Stimulated activated CD4-positive, alpha-beta T cell treated with anti-CD3 and anti-CD28 coated beads, Interleukin-2, amount 100 ng/mL, for 48 hours (primary cell): ENCODE measurements around the gene EPHB2.
"Not testable (repeated sequence)": the region's sequence is repeated elsewhere in the genome, so short reads cannot be mapped to it uniquely, and the experiment has no call there.

Experiments
- DNase-seq, 2 donors: peaks; one replicate each; pipeline ENCODE4 v3.0.0-alpha.2; 2020

Gene EPHB2

GRCh38 chr1:22691031-22691753 lies 19.4 kb upstream of the EPHB2 start:
- DNase-seq: no peak

- DNase-seq: no peak
These were observed 16.5 kb upstream of the EPHB2 start for GRCh38 chr1:22694172-22694571.

- DNase-seq: no peak
These were observed 14.0 kb upstream of the EPHB2 start for GRCh38 chr1:22696610-22697009.

GRCh38 chr1:22697980-22698379 lies 12.7 kb upstream of the EPHB2 start:
- no peak for DNase-seq

- no peak for DNase-seq
These were observed 10.7 kb upstream of the EPHB2 start for GRCh38 chr1:22699681-22700520.

- no peak for DNase-seq
These were observed 8.1 kb upstream of the EPHB2 start for GRCh38 chr1:22702296-22703085.

- DNase-seq: peak; percentile 76 to 81
These were observed 6.1 kb upstream of the EPHB2 start for GRCh38 chr1:22704440-22705067.

- no peak for DNase-seq
These were observed 5.1 kb upstream of the EPHB2 start for GRCh38 chr1:22705586-22705985.

- DNase-seq: not testable (repeated sequence)
These were observed 4.5 kb upstream of the EPHB2 start for GRCh38 chr1:22706100-22706499.

GRCh38 chr1:22708777-22709176 lies 1.9 kb upstream of the EPHB2 start:
- no peak for DNase-seq

GRCh38 chr1:22709227-22709626 lies 1.4 kb upstream of the EPHB2 start:
- DNase-seq: no peak

GRCh38 chr1:22709891-22710700 lies 543 bp upstream of the EPHB2 start:
- peak in 1 of 2 donors; percentile 15 for DNase-seq

- DNase-seq: no peak
These were observed 432 bp downstream of the EPHB2 start for GRCh38 chr1:22711071-22711470.

GRCh38 chr1:22711591-22712501 lies 1.2 kb downstream of the EPHB2 start:
- no peak for DNase-seq

- DNase-seq: peak; percentile 8 to 40
These were observed 2.0 kb downstream of the EPHB2 start for GRCh38 chr1:22712502-22713271.

- no peak for DNase-seq
These were observed 3.8 kb downstream of the EPHB2 start for GRCh38 chr1:22714455-22714854.

GRCh38 chr1:22717037-22717760 lies 6.6 kb downstream of the EPHB2 start:
- no peak for DNase-seq

- no peak for DNase-seq
These were observed 10.7 kb downstream of the EPHB2 start for GRCh38 chr1:22721122-22721873.
